OCI-LY1 (cell line): Measurements from ENCODE around the gene SLIT3.

Source experiments
- CTCF ChIP-seq: fragments of 200-600 bp; sonication (generic), shearing (Covaris generic); IDR thresholded peaks from 2 replicates; pipeline ENCODE4 v1.5.1; 2017; ENCODE audit warnings: mild to moderate bottlenecking, antibody characterized with exemption, low read length, moderate library complexity, mixed read lengths
- EZH2 ChIP-seq: fragments of 200-600 bp; sonication (generic), shearing (Covaris generic); IDR thresholded peaks from 2 replicates; pipeline ENCODE4 v1.8.0; 2017; ENCODE audit warnings: borderline replicate concordance, mixed run types, mild to moderate bottlenecking, antibody characterized with exemption, low read length, moderate library complexity, mixed read lengths

DNA sequence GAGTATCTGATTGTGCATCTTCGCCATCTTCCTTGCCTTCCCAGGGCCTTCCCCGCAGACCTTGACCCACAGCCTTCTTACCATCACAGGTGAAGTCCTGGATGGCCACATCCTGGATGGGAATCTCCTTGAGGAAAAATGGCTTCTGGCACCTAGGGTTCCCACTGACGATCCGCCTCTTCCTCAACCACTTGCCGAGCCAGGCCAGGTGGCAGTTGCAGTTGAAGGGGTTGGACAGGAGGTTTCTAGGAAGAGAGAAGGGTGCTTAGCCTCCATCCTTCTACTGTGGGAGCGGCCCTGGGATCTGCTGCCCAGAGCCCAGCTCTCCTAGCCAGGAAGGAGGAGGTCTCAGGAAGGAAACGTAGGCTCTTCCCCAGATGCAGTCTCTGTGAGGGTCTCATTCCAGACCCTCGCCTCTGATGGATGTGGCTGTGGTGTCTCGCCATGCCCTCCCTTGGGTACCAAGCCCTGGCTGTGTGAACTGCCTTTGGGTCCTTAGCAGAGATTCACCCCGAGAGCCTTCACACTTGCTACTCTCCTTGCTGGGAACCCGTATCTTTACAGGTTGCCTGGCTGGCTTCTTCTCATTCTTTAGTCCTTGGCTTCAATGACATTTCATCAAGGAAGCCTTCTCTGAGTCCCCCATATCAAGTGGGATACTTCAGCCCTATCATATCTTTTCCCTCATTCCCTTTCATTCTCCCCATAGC lies 551.4 kb downstream of the SLIT3 start:
- TF ChIP-seq CTCF: no peak
- TF ChIP-seq EZH2: no peak
